HG02943 (cell line): Measurements from ENCODE around the gene SLC38A11.

Experiments
- ATAC-seq: cut with Tn5 transposase; IDR thresholded peaks from one replicate; pipeline ENCODE4 v1.9.1; 2021; ENCODE audit warnings: mild to moderate bottlenecking, low read depth, moderate library complexity; ENCODE audit not compliant: unreplicated experiment

The SLC38A11 gene

GRCh38 chr2:164847981-164848741 is 107.2 kb downstream of the SLC38A11 start:
- ATAC-seq = no peak

GRCh38 chr2:164847291-164847690 is 108.0 kb downstream of the SLC38A11 start:
- ATAC-seq = no peak

- no peak for ATAC-seq
Measured at GRCh38 chr2:164846276-164846675, 109.0 kb downstream of the SLC38A11 start.
